HG03442 (cell line): ENCODE data around the gene KLHL40.

Experiments used
- ATAC-seq: cut with Tn5 transposase; IDR thresholded peaks from one replicate; pipeline ENCODE4 v1.9.1; 2021; ENCODE audit warnings: mild to moderate bottlenecking, moderate library complexity; ENCODE audit not compliant: unreplicated experiment

KLHL40 gene

GRCh38 chr3:42688016-42688415 lies 2.7 kb downstream of the KLHL40 start:
- no peak for ATAC-seq

GRCh38 chr3:42688487-42689420 lies 3.4 kb downstream of the KLHL40 start:
- no peak for ATAC-seq

- no peak for ATAC-seq
Measured at GRCh38 chr3:42689421-42690014, 4.2 kb downstream of the KLHL40 start.

- ATAC-seq = no peak
Measured at GRCh38 chr3:42690191-42690590, 4.9 kb downstream of the KLHL40 start.

GRCh38 chr3:42690766-42691680 lies 5.7 kb downstream of the KLHL40 start:
- ATAC-seq = no peak

- no peak for ATAC-seq
Measured at GRCh38 chr3:42691816-42692666, 6.7 kb downstream of the KLHL40 start.

- ATAC-seq = no peak
Measured at GRCh38 chr3:42692667-42693529, 7.6 kb downstream of the KLHL40 start.

- ATAC-seq = no peak
Measured at GRCh38 chr3:42693530-42693930, 8.2 kb downstream of the KLHL40 start.

GRCh38 chr3:42694366-42694765 lies 9.0 kb downstream of the KLHL40 start:
- no peak for ATAC-seq

GRCh38 chr3:42696356-42697288 lies 11.3 kb downstream of the KLHL40 start:
- ATAC-seq = no peak

- no peak for ATAC-seq
Measured at GRCh38 chr3:42697289-42698051, 12.1 kb downstream of the KLHL40 start.

- ATAC-seq = no peak
Measured at GRCh38 chr3:42698216-42698910, 13.0 kb downstream of the KLHL40 start.

GRCh38 chr3:42698911-42699230 lies 13.5 kb downstream of the KLHL40 start:
- no peak for ATAC-seq

GRCh38 chr3:42699511-42699971 lies 14.2 kb downstream of the KLHL40 start:
- no peak for ATAC-seq

- ATAC-seq = no peak
Measured at GRCh38 chr3:42700366-42701288, 15.3 kb downstream of the KLHL40 start.
